Measurements from ENCODE around the gene CTTNBP2NL.
"Not testable (repeated sequence)": the region's sequence is repeated elsewhere in the genome, so short reads cannot be mapped to it uniquely, and the experiment has no call there.

CTTNBP2NL gene

DNA sequence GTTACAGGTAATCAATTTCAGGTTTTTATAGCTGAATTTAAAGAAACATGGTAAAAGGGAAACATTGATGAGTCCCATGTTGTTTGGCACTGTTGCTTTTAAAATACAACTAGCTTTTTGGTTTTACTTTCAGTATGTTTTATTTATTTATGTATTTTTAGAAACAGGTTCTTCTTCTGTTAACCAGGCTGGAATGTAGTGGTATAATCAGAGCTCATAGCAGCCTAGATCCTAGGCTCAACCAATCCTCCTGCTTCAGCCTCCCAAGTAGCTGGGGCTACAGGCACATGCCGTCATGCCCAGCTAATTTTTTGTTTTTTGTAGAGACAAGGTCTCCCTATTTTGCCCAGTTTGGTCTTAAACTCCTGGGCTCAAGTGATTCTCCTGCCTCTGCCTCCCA is 50.4 kb downstream of the CTTNBP2NL start:
- H3K4me3 ChIP-seq (ENCODE audit: low read depth in 1 of 2, low read length in 1 of 2) = no peak overlapping the region
- H3K27ac ChIP-seq = no peak overlapping the region
- H3K9me3 ChIP-seq = no peaks in the 10 kb centered on the region
- H3K4me1 ChIP-seq (ENCODE audit: control insufficient read depth in 1 of 2, insufficient read depth in 1 of 2, low read depth in 1 of 2, low read length in 1 of 2) = no peaks in the 10 kb centered on the region
- H3K36me3 ChIP-seq = no peaks in the 10 kb centered on the region
- no peak for TF ChIP-seq CTCF (IDR thresholded peaks at IDR 0.05)
- no peaks in the 10 kb centered on the region for H3K27me3 ChIP-seq

DNA sequence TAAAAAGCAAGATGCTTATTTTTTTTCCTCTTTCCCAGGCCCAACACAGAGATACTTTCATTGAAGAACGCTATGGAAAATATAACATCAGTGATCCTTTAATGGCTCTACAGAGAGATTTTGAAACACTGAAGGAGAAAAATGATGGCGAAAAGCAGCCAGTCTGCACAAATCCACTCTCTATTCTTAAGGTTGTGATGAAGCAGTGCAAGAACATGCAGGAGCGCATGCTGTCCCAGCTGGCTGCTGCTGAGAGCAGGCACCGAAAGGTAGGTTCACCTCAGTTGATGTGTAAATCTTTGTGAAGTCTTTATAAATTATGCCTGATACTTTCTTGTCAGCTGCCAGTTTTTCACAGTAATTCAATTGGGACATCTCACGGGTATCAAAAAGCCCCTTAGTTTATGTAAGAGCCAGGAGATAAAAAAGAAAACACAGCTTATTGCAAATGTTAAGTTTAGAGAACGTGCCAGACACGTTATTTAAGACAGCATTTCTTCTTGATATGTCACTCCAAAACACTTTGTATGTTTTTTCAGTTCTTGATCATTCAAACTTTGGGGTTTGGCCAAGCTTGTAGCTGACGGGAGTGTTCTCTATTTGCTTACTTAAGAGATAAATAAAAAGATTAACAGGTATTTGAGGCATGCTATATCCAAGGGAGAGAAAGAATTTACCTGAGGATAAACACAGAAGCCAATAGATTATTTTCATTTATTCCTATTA is 53.1 kb downstream of the CTTNBP2NL start:
- Histone ChIP-seq H3K4me3 (ENCODE audit: low read depth in 1 of 2, low read length in 1 of 2) (no peak overlapping the region), H3K27ac (no peak overlapping the region), H3K4me1 (ENCODE audit: control insufficient read depth in 1 of 2, insufficient read depth in 1 of 2, low read depth in 1 of 2, low read length in 1 of 2) (no peaks in the 10 kb centered on the region), H3K27me3 (no peaks in the 10 kb centered on the region), H3K36me3 (no peaks in the 10 kb centered on the region), H3K9me3 (no peaks in the 10 kb centered on the region)
- no peak for TF ChIP-seq CTCF (IDR thresholded peaks at IDR 0.05)

DNA sequence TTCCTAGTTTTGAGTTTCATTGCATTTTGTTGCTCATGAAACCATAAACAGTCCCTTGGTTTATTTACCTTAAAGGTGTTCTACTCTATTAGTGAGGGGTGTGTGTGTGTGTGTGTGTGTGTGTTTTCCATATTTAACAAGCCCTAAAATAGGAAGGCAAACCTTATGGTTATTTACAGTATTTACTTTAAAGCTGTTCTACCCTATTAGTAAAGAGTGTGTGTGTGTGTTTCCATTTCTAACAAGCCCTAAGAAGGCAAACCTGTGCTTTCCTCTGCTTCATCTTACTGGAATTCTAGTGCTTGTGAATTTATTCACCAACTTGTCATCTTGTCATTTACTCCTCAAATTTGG is 53.6 kb downstream of the CTTNBP2NL start:
- no peaks in the 10 kb centered on the region for H3K4me1 ChIP-seq (ENCODE audit: control insufficient read depth in 1 of 2, insufficient read depth in 1 of 2, low read depth in 1 of 2, low read length in 1 of 2)
- H3K27me3 ChIP-seq = no peaks in the 10 kb centered on the region
- TF ChIP-seq CTCF (IDR thresholded peaks at IDR 0.05) = no peak
- H3K4me3 ChIP-seq (ENCODE audit: low read depth in 1 of 2, low read length in 1 of 2) = no peak overlapping the region
- H3K36me3 ChIP-seq = no peaks in the 10 kb centered on the region
- no peaks in the 10 kb centered on the region for H3K9me3 ChIP-seq
- H3K27ac ChIP-seq = no peak overlapping the region

GRCh38 chr1:112450773-112451172 is 54.8 kb downstream of the CTTNBP2NL start:
- Histone ChIP-seq H3K27ac (no peak overlapping the region), H3K4me3 (ENCODE audit: low read depth in 1 of 2, low read length in 1 of 2) (no peak overlapping the region), H3K36me3 (no peaks in the 10 kb centered on the region), H3K4me1 (ENCODE audit: control insufficient read depth in 1 of 2, insufficient read depth in 1 of 2, low read depth in 1 of 2, low read length in 1 of 2) (no peaks in the 10 kb centered on the region), H3K27me3 (no peaks in the 10 kb centered on the region), H3K9me3 (no peaks in the 10 kb centered on the region)
- no peak for TF ChIP-seq CTCF (IDR thresholded peaks at IDR 0.05)

DNA sequence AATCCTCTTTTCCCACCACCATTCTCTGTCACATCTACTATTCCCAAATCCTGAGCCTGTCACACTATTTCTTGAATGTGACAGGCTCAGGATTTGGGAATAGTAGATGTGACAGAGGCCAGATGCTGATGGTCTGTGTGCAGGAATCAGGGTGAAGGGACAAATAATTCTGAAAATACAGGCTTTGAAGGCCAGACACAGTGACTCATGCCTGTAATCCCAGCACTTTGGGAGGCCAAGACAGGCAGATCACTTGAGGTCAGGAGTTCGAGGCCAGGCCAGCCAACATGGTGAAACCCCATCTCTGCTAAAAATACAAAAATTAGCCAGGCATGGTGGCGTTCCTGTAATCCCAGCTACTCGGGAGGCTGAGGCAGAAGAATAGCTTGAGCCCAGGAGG is 55.3 kb downstream of the CTTNBP2NL start:
- not testable (repeated sequence) for H3K9me3 ChIP-seq; H3K27me3 ChIP-seq; H3K36me3 ChIP-seq; H3K27ac ChIP-seq; H3K4me1 ChIP-seq (ENCODE audit: control insufficient read depth in 1 of 2, insufficient read depth in 1 of 2, low read depth in 1 of 2, low read length in 1 of 2); H3K4me3 ChIP-seq (ENCODE audit: low read depth in 1 of 2, low read length in 1 of 2)

- Histone ChIP-seq H3K36me3 (no peaks in the 10 kb centered on the region), H3K9me3 (no peaks in the 10 kb centered on the region), H3K4me3 (ENCODE audit: low read depth in 1 of 2, low read length in 1 of 2) (no peak overlapping the region), H3K27ac (no peak overlapping the region), H3K4me1 (ENCODE audit: control insufficient read depth in 1 of 2, insufficient read depth in 1 of 2, low read depth in 1 of 2, low read length in 1 of 2) (no peaks in the 10 kb centered on the region), H3K27me3 (no peaks in the 10 kb centered on the region)
- no peak for TF ChIP-seq CTCF (IDR thresholded peaks at IDR 0.05)
Observed at GRCh38 chr1:112453876-112454275, 57.9 kb downstream of the CTTNBP2NL start.

Measured in neutrophil (primary cell).